HG03097 (cell line): ENCODE measurements around the gene KCNE4.

Experiments used
- ATAC-seq: cut with Tn5 transposase; IDR thresholded peaks from one replicate; pipeline ENCODE4 v1.9.1; 2021; ENCODE audit not compliant: unreplicated experiment, low FRiP score

Gene KCNE4, protein sequence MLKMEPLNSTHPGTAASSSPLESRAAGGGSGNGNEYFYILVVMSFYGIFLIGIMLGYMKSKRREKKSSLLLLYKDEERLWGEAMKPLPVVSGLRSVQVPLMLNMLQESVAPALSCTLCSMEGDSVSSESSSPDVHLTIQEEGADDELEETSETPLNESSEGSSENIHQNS

DNA sequence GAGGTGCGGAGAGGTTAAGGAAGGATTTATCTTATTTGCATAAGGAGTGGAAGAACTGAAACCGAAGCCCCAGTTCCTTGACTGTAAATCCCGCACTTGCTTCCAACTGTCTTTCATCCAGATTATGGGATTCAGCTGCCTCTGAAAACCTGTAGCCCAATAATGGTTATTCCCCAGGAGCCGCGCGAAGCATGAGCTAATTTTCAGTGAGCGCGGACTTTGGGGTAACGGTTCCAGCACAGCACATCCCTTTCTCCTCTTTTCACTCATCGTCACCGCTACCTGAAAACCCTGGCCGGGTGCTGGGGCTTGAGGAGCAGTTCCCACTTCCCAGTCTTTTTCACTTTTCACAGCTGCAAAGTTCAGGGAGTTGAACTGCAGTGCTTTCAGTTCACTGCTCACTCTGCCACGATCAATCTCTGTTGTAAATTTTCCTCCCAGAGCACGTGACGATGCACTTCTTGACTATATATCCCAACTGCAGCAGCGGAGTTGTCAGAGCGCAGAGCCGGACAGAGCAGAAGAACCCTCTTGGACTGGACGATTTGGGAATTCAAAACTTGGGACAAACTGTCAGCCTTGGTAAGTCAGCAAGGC lies at the start of gene KCNE4:
Gene KCNE4 (plus strand): TSS at position 498 of the 597 bp plus-strand sequence. CDS start 641 bp downstream, outside the sequence.
- ATAC-seq = no peak

DNA sequence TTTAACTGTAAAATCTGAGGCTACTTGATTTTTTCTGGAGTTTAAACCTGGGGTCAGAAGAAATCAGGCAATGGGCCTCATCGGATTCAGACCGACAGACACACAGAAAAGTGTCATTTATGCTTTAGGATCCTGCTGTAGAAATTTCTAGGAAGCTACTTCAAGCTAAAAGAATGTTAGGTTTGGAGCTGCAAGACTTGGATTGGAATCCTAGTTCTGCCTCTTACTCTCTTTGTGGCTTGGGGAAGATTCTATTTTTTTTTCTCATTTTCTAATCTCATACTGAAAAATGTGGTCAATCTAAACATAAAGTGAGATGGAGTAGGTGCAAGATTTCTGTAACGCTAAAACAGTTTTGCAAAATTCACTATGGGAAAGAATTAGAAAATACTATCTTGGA lies 48.8 kb upstream of the KCNE4 start:
- no peak for ATAC-seq

DNA sequence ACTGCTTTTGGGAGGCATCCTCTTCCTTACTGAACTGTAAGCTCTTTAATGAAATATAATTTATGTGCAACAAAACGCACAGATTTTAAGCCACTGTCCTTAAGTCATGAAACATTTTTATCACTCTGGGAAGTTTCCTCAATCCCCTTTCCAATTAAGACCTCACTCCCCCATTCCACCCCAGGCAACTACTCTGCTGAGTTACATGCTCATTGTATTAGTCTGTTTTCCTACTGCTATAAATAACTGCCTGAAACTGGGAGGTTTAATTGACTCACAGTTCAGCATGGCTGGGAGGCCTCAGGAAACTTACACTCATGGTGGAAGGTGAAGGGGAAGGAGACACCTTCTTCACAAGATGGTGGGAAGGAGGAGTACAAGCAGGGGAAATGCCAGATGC lies 46.5 kb upstream of the KCNE4 start:
- no peak for ATAC-seq

DNA sequence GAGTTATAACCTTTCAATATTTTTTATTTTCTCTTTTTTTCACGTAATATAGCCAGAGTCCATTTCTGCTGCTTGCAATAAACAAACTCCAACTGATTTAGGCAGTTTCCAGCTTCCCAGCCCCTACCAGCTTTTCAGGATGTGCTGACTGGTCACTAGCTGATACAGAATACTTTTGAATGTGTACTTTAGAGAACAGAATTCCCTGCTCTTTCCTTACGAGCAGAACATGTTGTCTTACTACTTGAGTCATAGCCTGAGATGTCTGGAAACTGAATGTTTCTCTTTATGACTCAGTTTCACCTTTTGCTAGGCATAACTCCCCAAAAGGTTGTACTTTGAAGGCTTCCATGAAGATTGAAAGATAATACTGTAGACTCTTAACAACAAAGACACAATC lies 44.5 kb upstream of the KCNE4 start:
- no peak for ATAC-seq

DNA sequence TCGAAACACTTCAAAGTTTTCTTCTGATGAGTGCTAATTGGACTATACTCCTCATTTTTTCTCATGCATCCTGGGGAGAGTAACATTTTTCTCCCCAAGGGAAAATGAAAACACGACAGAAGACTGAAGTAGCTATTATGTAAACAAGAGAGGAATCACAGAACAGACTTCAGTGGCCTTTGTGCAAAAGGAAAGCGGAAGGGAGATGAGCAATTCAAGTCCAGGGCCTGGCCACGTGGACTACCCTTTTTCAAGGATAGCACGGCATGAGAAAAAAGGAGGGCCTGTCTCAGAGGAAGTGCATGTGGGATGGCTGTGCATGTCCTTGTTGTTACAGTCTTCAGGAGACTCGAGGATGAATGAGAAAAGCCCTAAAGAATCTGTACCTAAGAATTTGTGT lies 43.8 kb upstream of the KCNE4 start:
- no peak for ATAC-seq

DNA sequence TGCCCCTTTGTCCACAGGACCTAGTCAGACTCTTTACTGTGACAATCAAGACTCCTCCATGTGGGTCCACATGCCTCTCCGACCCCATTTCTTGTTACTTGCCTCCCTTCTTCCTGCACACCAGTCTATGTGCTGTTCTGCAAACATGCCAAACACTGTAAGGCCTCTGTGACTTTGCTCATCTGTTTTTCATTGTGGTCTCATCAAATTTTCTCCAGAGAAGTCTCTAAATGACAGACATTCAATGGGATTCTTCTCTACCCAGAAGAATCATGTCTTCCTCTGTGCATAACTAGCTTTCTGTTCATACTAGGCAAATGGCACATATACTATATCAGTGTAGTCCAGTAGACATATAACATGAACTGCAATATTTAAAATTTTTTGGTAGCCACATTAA lies 43.0 kb upstream of the KCNE4 start:
- no peak for ATAC-seq

DNA sequence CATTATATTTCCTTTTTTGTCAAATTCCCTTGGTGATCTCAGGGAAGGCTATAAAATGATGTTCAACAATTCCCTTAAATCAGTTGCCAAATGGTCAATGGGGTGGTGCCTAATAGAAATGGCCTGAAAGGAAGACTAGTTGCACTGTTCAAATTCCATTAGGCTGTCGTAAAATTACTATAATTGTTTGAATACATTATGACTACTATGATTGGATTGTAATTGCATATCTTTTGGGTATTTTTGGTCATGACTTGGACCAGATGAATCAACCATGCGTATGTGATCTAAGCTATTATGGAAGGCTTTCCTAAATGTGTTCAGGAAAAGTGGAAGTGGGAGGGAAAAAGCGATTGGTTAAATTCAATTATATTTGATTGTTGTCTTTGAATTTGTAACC lies 41.3 kb upstream of the KCNE4 start:
- ATAC-seq = no peak

DNA sequence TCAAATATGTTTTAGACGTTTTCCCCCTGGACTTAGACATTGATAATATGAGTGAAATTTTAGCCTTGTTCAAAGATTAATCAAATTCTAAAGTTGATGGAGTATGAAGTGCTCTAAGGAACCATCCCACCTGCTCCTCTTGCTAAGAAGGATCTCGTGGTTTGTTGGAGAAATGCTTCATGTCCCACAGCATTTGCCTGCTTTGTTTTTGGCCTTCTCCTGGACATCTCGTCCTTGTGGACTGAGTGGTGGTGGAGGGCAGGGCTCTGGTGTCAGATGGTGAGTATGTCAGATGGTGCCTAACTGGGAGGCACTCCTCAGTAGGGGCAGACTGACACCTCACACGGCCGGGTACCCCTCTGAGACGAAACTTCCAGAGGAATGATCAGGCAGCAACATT lies 39.7 kb upstream of the KCNE4 start:
- no peak for ATAC-seq

DNA sequence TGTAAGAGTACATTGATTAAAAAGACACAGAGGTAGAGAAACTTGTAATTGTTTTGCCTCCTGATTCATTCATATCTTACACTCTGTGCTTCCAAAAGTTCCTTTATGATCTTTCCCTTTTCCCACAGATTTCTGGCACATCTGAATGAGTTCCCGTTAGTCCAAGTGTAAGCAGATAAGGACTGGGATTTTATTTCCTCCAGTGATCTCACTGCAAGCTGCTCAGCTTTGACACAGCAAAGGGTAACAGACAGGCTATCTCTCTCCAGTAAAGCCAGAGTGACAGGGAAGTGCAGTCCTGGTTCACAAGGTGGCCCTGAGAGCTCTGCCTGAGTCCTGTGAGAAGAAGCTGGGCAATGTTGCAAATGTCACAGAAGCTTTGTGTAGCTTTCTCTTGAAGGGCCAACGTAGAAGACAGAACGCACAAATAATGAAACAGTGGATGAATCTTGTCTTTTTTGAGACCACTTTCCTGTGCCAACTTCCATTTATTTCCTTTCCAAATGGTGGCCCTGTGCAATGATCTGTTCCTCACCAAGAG lies 32.5 kb upstream of the KCNE4 start:
- no peak for ATAC-seq

DNA sequence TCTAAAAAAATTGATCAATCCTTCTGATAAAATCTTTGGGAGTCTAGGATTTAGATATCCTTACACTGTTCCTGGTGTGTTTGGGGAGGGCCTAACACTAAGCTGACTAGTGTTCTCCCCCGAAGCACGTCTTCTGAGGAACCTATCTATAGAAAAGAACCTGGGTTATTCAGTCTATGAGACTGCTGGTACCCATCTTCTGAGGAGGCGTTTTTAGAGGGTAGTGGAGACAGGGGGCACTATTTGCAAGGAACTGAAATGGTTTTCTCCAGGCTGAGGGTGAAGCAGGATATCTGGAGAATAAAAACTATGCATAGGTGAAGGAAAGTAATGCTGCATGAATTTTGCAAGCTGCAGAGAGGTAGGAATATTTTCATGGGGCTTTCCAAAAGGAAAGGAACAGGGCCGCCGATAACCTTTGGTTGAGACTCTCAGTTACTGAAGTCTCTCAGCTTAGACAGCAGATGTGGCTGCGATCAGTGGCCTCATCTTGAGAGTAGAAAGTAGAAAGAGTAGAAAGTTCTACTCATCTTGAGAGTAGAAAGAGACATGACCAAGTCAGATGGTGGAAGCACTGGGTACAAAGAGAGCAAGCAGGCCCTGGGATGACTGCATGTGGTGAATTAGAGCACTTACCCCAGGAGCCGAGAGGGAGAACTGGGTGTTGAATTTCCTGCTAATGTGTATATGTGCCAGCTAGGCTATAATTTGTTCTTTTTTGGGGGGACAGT lies 31.8 kb upstream of the KCNE4 start:
- ATAC-seq = no peak

DNA sequence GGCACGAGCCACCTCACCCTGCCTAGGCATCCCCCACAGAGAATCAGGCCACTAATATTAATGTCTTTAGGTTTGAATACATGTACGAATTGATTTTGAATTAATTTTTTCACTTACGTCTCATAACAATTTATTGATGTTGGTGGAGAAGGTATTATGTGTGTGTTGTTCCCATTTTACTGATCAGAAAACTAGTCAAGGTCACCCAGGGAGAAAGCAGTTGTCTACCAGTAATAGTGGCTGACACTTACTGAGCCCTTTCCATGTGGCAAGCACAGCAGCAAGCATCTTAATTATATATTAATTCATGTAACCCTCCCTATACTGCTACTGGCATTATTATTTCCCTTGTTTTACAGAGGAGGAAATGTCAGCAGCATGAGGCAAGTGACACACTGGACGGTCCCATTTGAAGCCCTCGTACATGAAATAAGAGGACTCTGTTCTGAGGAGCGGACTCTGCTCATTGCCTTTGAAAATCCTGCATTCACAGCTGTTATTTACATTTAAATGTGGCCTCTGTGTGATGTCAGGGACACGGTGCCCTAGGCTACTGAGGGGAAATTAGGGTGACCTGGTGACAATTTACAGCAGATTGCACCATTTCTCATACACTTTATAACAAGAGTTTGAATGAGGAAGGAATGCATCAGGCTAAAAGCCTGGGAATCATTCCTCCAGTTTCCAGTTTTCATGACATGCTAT lies 30.9 kb upstream of the KCNE4 start:
- no peak for ATAC-seq

DNA sequence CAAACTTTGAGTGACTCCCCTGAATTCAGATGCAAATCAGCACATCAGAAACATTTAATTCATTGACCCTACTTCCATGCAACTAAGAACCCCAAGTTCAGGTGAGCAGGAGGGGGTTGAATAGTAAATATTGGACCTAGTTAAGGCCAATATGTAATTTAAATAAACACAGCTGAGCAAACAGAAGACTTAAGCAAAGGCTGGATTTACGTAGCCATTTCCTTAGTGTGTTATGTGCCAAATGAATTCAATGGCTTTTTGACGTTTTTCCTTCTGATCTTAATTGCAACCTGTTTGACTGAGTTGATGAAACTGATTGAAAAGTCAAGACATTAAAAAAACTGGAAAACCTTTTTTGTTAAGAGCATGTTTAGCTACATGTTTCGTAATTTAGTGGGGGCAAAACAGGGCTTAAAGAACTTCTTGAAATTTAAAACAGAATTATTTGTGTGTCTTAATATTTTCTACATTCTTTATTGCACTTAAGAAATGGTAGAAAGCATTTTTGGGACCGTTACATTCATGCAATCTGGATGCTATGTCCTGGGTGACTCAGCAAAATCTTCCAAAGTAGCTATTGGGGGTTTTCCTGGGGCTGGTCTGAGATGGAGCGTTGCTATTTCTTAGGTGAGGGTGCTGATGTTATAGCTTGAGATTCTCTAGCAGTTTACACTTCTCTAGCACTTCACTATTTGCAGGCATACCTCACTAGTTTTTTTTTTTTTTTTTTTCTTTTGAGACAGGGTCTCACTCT lies 25.5 kb upstream of the KCNE4 start:
- ATAC-seq = no peak

DNA sequence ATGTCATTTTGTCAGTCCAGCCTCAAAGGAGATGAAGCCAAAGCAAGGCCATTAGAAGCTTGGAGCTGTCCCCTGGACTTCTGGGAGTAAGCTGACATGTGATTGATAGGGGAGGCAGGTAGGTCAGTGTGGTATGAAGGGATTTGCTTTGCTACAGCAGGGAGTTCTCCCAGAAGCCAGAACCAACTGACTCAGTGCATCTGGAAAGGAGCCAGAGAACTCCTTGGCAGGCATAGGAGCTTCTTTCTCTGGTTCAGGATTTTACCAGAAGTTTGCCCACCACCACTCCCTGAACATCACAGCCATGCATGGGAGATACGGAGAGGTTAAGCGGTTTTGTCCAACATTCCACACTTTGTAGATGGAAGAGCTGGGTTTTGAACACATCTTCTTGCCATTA lies 24.5 kb upstream of the KCNE4 start:
- no peak for ATAC-seq

DNA sequence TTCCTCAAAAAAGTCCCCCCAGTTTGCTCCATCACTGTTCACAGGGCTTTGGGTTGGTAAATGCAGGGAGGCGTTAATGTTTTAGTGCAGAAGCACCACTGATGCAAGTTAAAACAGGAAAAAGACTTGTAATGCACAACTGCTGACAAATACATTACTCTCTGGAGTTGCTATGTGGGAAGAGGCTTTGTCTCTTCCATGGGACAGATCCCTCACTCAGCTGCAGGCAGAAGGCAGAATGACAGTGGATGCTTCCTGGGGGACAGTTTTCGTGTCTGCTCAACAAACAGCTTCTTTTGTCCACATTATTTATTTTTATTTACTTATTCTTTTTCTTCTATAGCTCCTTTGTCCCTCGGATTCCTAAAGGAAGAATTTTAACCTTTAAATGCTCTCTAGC lies 22.7 kb upstream of the KCNE4 start:
- no peak for ATAC-seq

DNA sequence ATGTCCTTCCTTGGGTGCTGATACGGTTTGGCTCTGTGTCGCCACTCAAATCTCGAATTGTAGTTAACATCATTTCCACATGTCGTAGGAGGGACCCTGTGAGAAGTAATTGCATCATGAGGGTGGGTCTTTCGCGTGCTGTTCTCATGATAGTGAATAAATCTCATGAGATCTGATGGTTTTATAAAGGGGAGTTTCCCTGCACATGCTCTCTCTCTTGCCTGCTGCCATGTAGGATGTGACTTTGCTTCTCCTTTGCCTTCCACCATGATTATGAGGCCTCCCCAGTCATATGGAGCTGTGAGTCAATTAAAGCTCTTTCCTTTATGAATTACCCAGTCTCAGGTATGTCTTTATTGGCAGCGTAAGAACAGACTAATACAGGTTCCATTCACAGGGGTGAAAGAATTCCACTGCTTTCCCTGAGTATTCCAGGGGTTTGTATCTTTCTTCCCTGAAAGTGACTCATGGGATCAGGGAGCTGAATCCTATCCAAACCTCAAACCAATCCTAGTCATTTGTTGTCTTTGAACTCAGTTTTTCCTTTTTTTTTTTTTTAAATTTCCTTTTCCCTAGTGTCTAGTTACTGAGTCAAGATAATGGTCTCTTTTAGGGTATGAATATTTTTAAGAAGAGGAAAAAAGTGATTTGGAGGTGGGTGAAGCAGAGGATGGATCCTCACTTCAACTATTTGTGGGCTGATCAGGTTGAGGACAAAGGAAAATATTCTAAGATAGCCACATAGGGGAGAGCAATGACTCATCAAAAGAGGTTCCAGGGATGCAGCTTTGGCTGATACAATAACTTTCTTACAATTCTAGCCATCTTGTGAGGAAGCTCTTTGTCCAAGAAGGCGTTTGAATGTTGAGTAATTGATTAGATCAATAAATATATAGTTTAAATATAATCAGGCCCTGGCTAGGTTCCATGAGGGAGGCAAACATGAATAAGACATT lies 19.5 kb upstream of the KCNE4 start:
- ATAC-seq = no peak

DNA sequence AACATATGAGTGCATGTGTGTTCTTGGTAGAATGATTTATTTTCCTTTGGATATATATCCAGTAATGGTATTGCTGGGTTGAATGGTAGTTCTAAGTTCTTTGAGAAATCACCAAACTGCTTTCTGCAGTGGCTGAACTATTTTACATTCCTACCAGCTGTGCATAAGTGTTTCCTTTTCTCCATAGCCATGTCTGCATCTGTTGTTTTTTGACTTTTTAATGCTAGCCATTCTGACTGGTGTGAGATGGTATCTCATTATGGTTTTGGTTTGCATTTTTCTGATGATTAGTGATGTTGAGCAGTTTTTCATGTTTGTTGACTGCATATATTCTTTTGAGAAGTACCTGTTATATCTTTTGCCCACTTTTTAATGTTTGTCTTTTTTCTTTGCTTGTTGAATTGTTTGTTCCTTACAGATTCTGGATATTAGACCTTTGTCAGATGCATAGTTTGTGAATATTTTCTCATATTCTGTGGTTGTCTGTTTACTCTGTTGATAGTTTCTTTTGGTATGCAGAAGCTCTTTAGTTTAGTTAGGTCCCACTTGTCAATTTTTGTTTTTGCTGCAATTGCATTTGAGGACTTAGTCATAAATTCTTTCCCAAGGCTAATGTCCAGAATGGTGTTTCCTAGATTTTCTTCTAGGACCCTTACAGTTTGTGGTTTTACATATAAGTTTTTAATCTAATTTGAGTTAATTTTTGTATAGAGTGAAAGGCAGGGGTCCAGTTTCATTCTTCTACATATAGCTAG lies 17.6 kb upstream of the KCNE4 start:
- no peak for ATAC-seq

DNA sequence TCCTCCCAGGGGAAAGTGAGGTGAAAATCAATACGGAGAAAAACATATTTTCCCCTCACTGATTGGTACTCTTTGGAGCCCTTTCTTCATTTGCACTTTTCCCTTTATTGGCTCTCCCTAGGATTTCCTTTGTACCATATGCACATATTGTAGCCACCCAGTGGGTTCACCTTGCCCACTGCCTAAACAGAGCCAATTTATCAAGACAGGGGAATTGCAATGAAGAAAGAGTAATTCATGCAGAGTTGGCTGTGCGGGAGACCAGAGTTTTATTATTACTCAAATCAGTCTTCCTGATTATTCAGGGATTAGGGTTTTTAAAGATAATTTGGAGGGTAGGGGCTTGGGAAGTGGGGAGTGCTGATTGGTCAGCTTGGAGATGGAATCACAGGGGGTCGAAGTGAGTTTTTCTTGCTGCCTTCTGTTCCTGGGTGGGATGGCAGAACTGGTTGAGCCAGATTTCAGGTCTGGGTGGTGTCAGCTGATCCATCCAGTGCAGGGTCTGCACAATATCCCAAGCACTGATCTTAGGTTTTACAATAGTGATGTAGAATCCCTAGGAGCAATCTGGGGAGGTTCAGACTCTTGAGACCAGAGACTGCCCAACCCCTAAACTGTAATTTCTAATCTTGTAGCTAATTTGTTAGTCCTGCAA lies 15.1 kb upstream of the KCNE4 start:
- no peak for ATAC-seq

DNA sequence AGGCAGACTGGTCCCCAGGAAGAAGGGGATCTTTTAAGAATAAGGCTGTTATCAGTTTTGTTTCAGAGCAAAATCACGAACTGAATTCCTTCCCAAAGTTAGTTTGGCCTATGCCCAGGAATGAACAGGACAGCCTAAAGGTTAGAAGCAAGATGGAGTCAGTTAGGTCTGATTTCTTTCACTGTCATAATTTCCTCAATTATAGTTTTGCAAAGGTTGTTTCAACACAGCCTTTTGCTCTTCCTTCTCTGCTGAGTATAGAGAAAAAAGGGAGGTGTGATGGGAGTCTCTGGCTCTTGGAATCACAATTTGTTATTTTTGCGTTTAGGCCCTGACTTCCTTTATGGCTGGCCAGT lies 14.6 kb upstream of the KCNE4 start:
- no peak for ATAC-seq
